HepG2 (cell line): ENCODE data around the gene KIAA0930. TPM values are rescaled to one million over a fixed set of nuclear protein-coding genes. Genes with fewer than 3 reads are reported as not detected.
A peak's percentile ranks its signal among the peaks of the same experiment; 100 is the strongest.

Source experiments
- BATF2 ChIP-seq: sonication (generic); formaldehyde crosslinking; IDR thresholded peaks from 2 replicates; pipeline ENCODE4 v1.8.0; 2022; ENCODE audit warnings: mild to moderate bottlenecking, missing genetic modification reagents, moderate library complexity
- CAMTA2 ChIP-seq: sonication (generic); formaldehyde crosslinking; IDR thresholded peaks from 2 replicates; pipeline ENCODE4 v1.4.0; 2020; ENCODE audit warnings: mild to moderate bottlenecking, missing genetic modification reagents, borderline replicate concordance
- CEBPB ChIP-seq: IDR thresholded peaks from 2 replicates; pipeline ENCODE4 v1.6.1; 2011; ENCODE audit warnings: low read depth, low read length, improper control_type of control experiment, borderline replicate concordance
- EEA1 ChIP-seq: sonication (generic); formaldehyde crosslinking; IDR thresholded peaks from 2 replicates; pipeline ENCODE4 v1.5.1; 2020; ENCODE audit warnings: mild to moderate bottlenecking, missing genetic modification reagents, borderline replicate concordance
- FOXO4 ChIP-seq: sonication (generic); formaldehyde crosslinking; conservative IDR thresholded peaks from 2 replicates; pipeline ENCODE4 v1.8.1; 2023; ENCODE audit warnings: missing genetic modification reagents
- GATA4 ChIP-seq: sonication (generic); IDR thresholded peaks from 2 replicates; pipeline ENCODE4 v1.6.1; 2016; ENCODE audit warnings: antibody characterized with exemption, low read depth, borderline replicate concordance
- PATZ1 ChIP-seq: sonication (generic); formaldehyde crosslinking; IDR thresholded peaks from 2 replicates; pipeline ENCODE4 v1.4.0; 2020; ENCODE audit warnings: missing genetic modification reagents
- SIN3A ChIP-seq: IDR thresholded peaks from 2 replicates; pipeline ENCODE4 v1.6.1; 2011; ENCODE audit warnings: low read depth, mild to moderate bottlenecking, control low read depth, low read length, borderline replicate concordance
- SNAPC4 ChIP-seq: sonication (generic); formaldehyde crosslinking; IDR thresholded peaks from 2 replicates; pipeline ENCODE4 v1.4.0; 2020; ENCODE audit warnings: mild to moderate bottlenecking, missing genetic modification reagents
- SRY ChIP-seq: sonication (generic); formaldehyde crosslinking; IDR thresholded peaks from 2 replicates; pipeline ENCODE4 v1.8.0; 2022; ENCODE audit warnings: mild to moderate bottlenecking, missing genetic modification reagents
- ZFY ChIP-seq: sonication (generic); formaldehyde crosslinking; IDR thresholded peaks from 2 replicates; pipeline ENCODE4 v1.4.0; 2020; ENCODE audit warnings: missing genetic modification reagents
- ZNF280B ChIP-seq: sonication (generic); formaldehyde crosslinking; IDR thresholded peaks from 2 replicates; pipeline ENCODE4 v1.5.0; 2020; ENCODE audit warnings: missing genetic modification reagents, mild to moderate bottlenecking, borderline replicate concordance
- ZNF331 ChIP-seq: sonication (generic); formaldehyde crosslinking; IDR thresholded peaks from 2 replicates; pipeline ENCODE4 v1.4.0; 2020; ENCODE audit warnings: missing genetic modification reagents
- ZNF550 ChIP-seq: sonication (generic); formaldehyde crosslinking; IDR thresholded peaks from 2 replicates; pipeline ENCODE4 v1.4.0; 2020; ENCODE audit warnings: mild to moderate bottlenecking, missing genetic modification reagents, borderline replicate concordance
- ZNF7 ChIP-seq: IDR thresholded peaks from 2 replicates; pipeline ENCODE4 v1.6.1; 2016; ENCODE audit warnings: missing biosample characterization, missing genetic modification reagents
- ZNF781 ChIP-seq: sonication (generic); formaldehyde crosslinking; IDR thresholded peaks from 2 replicates; pipeline ENCODE4 v1.5.1; 2020; ENCODE audit warnings: borderline replicate concordance, mild to moderate bottlenecking, missing genetic modification reagents; ENCODE audit errors: not compliant biosample characterization
- polyA plus RNA-seq, 8 experiments: library from polyadenylated mRNA; depleted of rRNA in 3 of 8; stranded (reverse) in 7 of 8; unstranded in 1 of 8; fragments of >200 nt; fragmentation: Illumina TruSeq in 4 of 8; extraction: Trizol in 4 of 8; gene quantifications; 2 replicates each; pipeline versions ENCODE4 v1.2.1 to v1.2.3, GENCODE V29; 2011 to 2016; ENCODE audit warnings: low read depth in 4 of 8, missing spikeins in 1 of 8, mixed read lengths in 1 of 8; ENCODE audit not compliant: insufficient read depth in 1 of 8
- total RNA-seq, 5 experiments: library from RNA; depleted of rRNA; stranded (reverse); fragments of >200 nt; fragmentation: Illumina TruSeq; extraction: Trizol; gene quantifications; 2 replicates each; pipeline ENCODE4 v1.2.3, GENCODE V29; 2016; ENCODE audit warnings: low read depth in 1 of 5

KIAA0930 gene
- total and polyA plus RNA-seq, 2 of the 13 experiments (the other 11 are each of a cell fraction or from before 2014, with no cell fraction given) = 27.0 to 38.2 TPM

- TF ChIP-seq ZNF280B (0 out of 2 replicates have a peak, but pooled peaks have one; percentile 37), EEA1 (CRISPR knock-in tag) (no peak), SRY (no peak), SIN3A (peak; percentile 71; the same call in 1 of the 2 replicates), ZFY (CRISPR knock-in tag) (peak; percentile 36), CEBPB (no peak), PATZ1 (peak; percentile 90), ZNF550 (CRISPR knock-in tag) (0 out of 2 replicates have a peak, but pooled peaks have one; percentile 49), ZNF781 (CRISPR knock-in tag) (no peak), CAMTA2 (peak; percentile 75; the same call in 1 of the 2 replicates), GATA4 (peak; percentile 41; the same call in 1 of the 2 replicates), FOXO4 (CRISPR knock-in tag) (no peak), ZNF331 (CRISPR knock-in tag) (peak; percentile 51), ZNF7 (CRISPR knock-in tag) (no peak), BATF2 (CRISPR knock-in tag) (no peak), SNAPC4 (0 out of 2 replicates have a peak, but pooled peaks have one; percentile 41)
These were observed 28.5 kb upstream of the KIAA0930 start (continued) for GRCh38 chr22:45268958-45269844.
